Karpas-422 (cell line): ENCODE measurements around the gene HACE1. TPM values are rescaled to one million over a fixed set of nuclear protein-coding genes. Genes with fewer than 3 reads are reported as not detected.
"Not testable (repeated sequence)": the region's sequence is repeated elsewhere in the genome, so short reads cannot be mapped to it uniquely, and the experiment has no call there.

Experiments
- DNase-seq: peaks from one replicate; pipeline ENCODE4 v3.0.0-alpha.2; 2015
- H2AFZ ChIP-seq: fragments of 200-600 bp; sonication (generic); 2 replicates; pipeline ENCODE4 v1.6.1; 2014; ENCODE audit warnings: antibody characterized with exemption, low read length, mixed read lengths
- H3K27ac ChIP-seq: fragments of 200-600 bp; sonication (generic); 2 replicates; pipeline ENCODE4 v1.5.1; 2014; ENCODE audit warnings: mild to moderate bottlenecking, low read length, moderate library complexity
- H3K27me3 ChIP-seq: fragments of 200-600 bp; sonication (generic); 2 replicates; pipeline ENCODE4 v1.6.1; 2014; ENCODE audit warnings: low read length, mixed read lengths
- H3K36me3 ChIP-seq: fragments of 200-600 bp; sonication (generic); 2 replicates; pipeline ENCODE4 v1.6.1; 2014; ENCODE audit warnings: low read length, mixed read lengths; ENCODE audit not compliant: insufficient read depth
- H3K4me1 ChIP-seq: fragments of 200-600 bp; sonication (generic); 2 replicates; pipeline ENCODE4 v1.6.1; 2014; ENCODE audit warnings: mild to moderate bottlenecking, low read length, mixed read lengths
- H3K4me2 ChIP-seq: fragments of 200-600 bp; sonication (generic); 2 replicates; pipeline ENCODE4 v1.6.1; 2014; ENCODE audit warnings: low read length, low read depth, mild to moderate bottlenecking; ENCODE audit not compliant: poor library complexity, severe bottlenecking
- H3K4me3 ChIP-seq: fragments of 200-600 bp; sonication (generic); 2 replicates; pipeline ENCODE4 v1.5.1; 2014; ENCODE audit warnings: mild to moderate bottlenecking, antibody characterized with exemption, low read length, mixed read lengths
- H3K79me2 ChIP-seq: fragments of 200-600 bp; sonication (generic); 2 replicates; pipeline ENCODE4 v1.6.1; 2014; ENCODE audit warnings: mild to moderate bottlenecking, low read length, mixed read lengths
- H3K9ac ChIP-seq: fragments of 200-600 bp; sonication (generic); 2 replicates; pipeline ENCODE4 v1.6.0; 2014; ENCODE audit warnings: low read length
- H3K9me2 ChIP-seq: fragments of 200-600 bp; sonication (generic), shearing (Covaris generic); replicated peaks from 2 replicates; pipeline ENCODE4 v1.6.0; 2014; ENCODE audit warnings: mild to moderate bottlenecking, low read length, moderate library complexity; ENCODE audit not compliant: insufficient read depth
- H3K9me3 ChIP-seq: fragments of 300-700, 200-600 bp; sonication (generic); 2 replicates; pipeline ENCODE4 v1.6.1; 2014; ENCODE audit warnings: low read length, mixed read lengths
- H4K20me1 ChIP-seq: fragments of 200-600 bp; sonication (generic); 2 replicates; pipeline ENCODE4 v1.6.1; 2014; ENCODE audit warnings: mild to moderate bottlenecking, antibody characterized with exemption, low read length, low read depth; ENCODE audit not compliant: insufficient read depth
- total RNA-seq: library from RNA; depleted of rRNA; stranded (reverse); fragments of >200 nt; shearing (Covaris generic); gene quantifications from 2 replicates; pipeline ENCODE4 v1.2.3, GENCODE V29; 2014; ENCODE audit warnings: low replicate concordance

The HACE1 gene
- total RNA-seq, 1 experiment from 2014 or later: 41.7 TPM

GRCh38 chr6:104885518-104886043 lies 25.9 kb upstream of the HACE1 start:
- H3K79me2 ChIP-seq: no peaks in the 10 kb centered on the region
- H3K9me3 ChIP-seq: peaks cover 15% of the 10 kb centered on the region
- no peak overlapping the region for H3K9ac ChIP-seq
- H3K4me2 ChIP-seq: no peak overlapping the region
- H4K20me1 ChIP-seq: no peaks in the 10 kb centered on the region
- H3K9me2 ChIP-seq: no peaks in the 10 kb centered on the region
- H3K4me3 ChIP-seq: no peak overlapping the region
- no peak overlapping the region for H3K27ac ChIP-seq
- no peak overlapping the region for H2AFZ ChIP-seq
- H3K4me1 ChIP-seq: no peaks in the 10 kb centered on the region
- no peaks in the 10 kb centered on the region for H3K27me3 ChIP-seq
- DNase-seq: no peak
- H3K36me3 ChIP-seq: no peaks in the 10 kb centered on the region

- DNase-seq: no peak
- Histone ChIP-seq H3K9ac (no peak overlapping the region), H3K4me3 (no peak overlapping the region), H2AFZ (no peak overlapping the region), H3K9me3 (peaks cover 15% of the 10 kb centered on the region), H3K4me1 (no peaks in the 10 kb centered on the region), H3K36me3 (no peaks in the 10 kb centered on the region), H3K27me3 (no peaks in the 10 kb centered on the region), H3K79me2 (no peaks in the 10 kb centered on the region), H3K9me2 (no peaks in the 10 kb centered on the region), H3K4me2 (no peak overlapping the region), H4K20me1 (no peaks in the 10 kb centered on the region), H3K27ac (no peak overlapping the region)
Measured at GRCh38 chr6:104884867-104885517, 25.3 kb upstream of the HACE1 start.

- Histone ChIP-seq H3K9me3 (peaks cover under 1% of the 10 kb centered on the region; the same call in 1 of the 2 replicates), H2AFZ (no peak overlapping the region), H3K27ac (no peak overlapping the region), H3K4me2 (no peak overlapping the region), H3K36me3 (no peaks in the 10 kb centered on the region), H3K27me3 (no peaks in the 10 kb centered on the region), H3K9ac (no peak overlapping the region), H3K9me2 (no peaks in the 10 kb centered on the region), H3K79me2 (no peaks in the 10 kb centered on the region), H3K4me1 (no peaks in the 10 kb centered on the region), H4K20me1 (no peaks in the 10 kb centered on the region), H3K4me3 (no peak overlapping the region)
- no peak for DNase-seq
Measured at GRCh38 chr6:104881964-104882668, 22.4 kb upstream of the HACE1 start.

GRCh38 chr6:104862456-104862855 lies 2.7 kb upstream of the HACE1 start:
- Histone ChIP-seq H2AFZ (no peak overlapping the region), H3K27ac (no peak overlapping the region), H3K9me3 (no peaks in the 10 kb centered on the region), H3K9ac (no peak overlapping the region), H3K27me3 (no peaks in the 10 kb centered on the region), H3K4me3 (no peak overlapping the region), H3K9me2 (no peaks in the 10 kb centered on the region), H3K79me2 (peaks cover 20% of the 10 kb centered on the region), H4K20me1 (no peaks in the 10 kb centered on the region), H3K4me2 (no peak overlapping the region), H3K36me3 (peaks cover 1% of the 10 kb centered on the region; the same call in 1 of the 2 replicates), H3K4me1 (peaks cover 16% of the 10 kb centered on the region)
- DNase-seq: no peak

- DNase-seq: no peak
- no peaks in the 10 kb centered on the region for H3K9me3 ChIP-seq
- H2AFZ ChIP-seq: peak overlapping the region; percentile 90
- no peaks in the 10 kb centered on the region for H4K20me1 ChIP-seq
- H3K4me1 ChIP-seq: peaks cover 23% of the 10 kb centered on the region
- no peaks in the 10 kb centered on the region for H3K27me3 ChIP-seq
- peaks cover 40% of the 10 kb centered on the region for H3K79me2 ChIP-seq
- peak overlapping the region; percentile 92 for H3K9ac ChIP-seq
- H3K9me2 ChIP-seq: no peaks in the 10 kb centered on the region
- H3K36me3 ChIP-seq: peaks cover 5% of the 10 kb centered on the region; the same call in 1 of the 2 replicates
- H3K4me2 ChIP-seq: peak overlapping the region; percentile 94
- H3K4me3 ChIP-seq: peak overlapping the region; percentile 97
- H3K27ac ChIP-seq: no peak overlapping the region
Measured at GRCh38 chr6:104860221-104860620, 502 bp upstream of the HACE1 start.

GRCh38 chr6:104858642-104859041 lies 1.1 kb downstream of the HACE1 start:
- Histone ChIP-seq H3K9me2 (no peaks in the 10 kb centered on the region), H4K20me1 (no peaks in the 10 kb centered on the region), H3K4me3 (peak overlapping the region; percentile 97), H3K4me2 (peak overlapping the region; percentile 94), H3K9ac (peak overlapping the region; percentile 92), H3K27me3 (no peaks in the 10 kb centered on the region), H3K27ac (no peak overlapping the region), H2AFZ (0 out of 2 replicates have a peak overlapping the region, but pooled peaks have one; percentile 80), H3K9me3 (no peaks in the 10 kb centered on the region), H3K79me2 (peaks cover 53% of the 10 kb centered on the region), H3K36me3 (peaks cover 5% of the 10 kb centered on the region; the same call in 1 of the 2 replicates), H3K4me1 (peaks cover 23% of the 10 kb centered on the region)
- peak; percentile 59 for DNase-seq

GRCh38 chr6:104855507-104855906 lies 4.2 kb downstream of the HACE1 start:
- Histone ChIP-seq H2AFZ (no peak overlapping the region), H3K4me2 (no peak overlapping the region), H3K4me3 (no peak overlapping the region), H3K9ac (no peak overlapping the region), H3K36me3 (peaks cover 8% of the 10 kb centered on the region), H3K79me2 (peaks cover 69% of the 10 kb centered on the region), H4K20me1 (no peaks in the 10 kb centered on the region), H3K27me3 (no peaks in the 10 kb centered on the region), H3K4me1 (peaks cover 23% of the 10 kb centered on the region), H3K9me2 (no peaks in the 10 kb centered on the region), H3K27ac (no peak overlapping the region), H3K9me3 (no peaks in the 10 kb centered on the region)
- DNase-seq: no peak

GRCh38 chr6:104847721-104848120 lies 12.0 kb downstream of the HACE1 start:
- not testable (repeated sequence) for DNase-seq, H3K4me3 ChIP-seq, H4K20me1 ChIP-seq, H2AFZ ChIP-seq, H3K27me3 ChIP-seq, H3K4me1 ChIP-seq, H3K4me2 ChIP-seq, H3K9me2 ChIP-seq, H3K9me3 ChIP-seq, H3K27ac ChIP-seq, H3K9ac ChIP-seq
- Histone ChIP-seq H3K79me2 (peaks cover 16% of the 10 kb centered on the region), H3K36me3 (peaks cover 22% of the 10 kb centered on the region)
